Stimulated activated CD8-positive, alpha-beta memory T cell treated with anti-CD3 and anti-CD28 coated beads, Interleukin-7, amount 100 ng/mL, for 1 hour (primary cell): ENCODE results near the gene TENM4.

Experiments used
- DNase-seq, 2 donors: peaks; one replicate each; pipeline ENCODE4 v3.0.0-alpha.2; 2020; ENCODE audit warnings: low read depth in 2 of 2

The TENM4 gene

DNA sequence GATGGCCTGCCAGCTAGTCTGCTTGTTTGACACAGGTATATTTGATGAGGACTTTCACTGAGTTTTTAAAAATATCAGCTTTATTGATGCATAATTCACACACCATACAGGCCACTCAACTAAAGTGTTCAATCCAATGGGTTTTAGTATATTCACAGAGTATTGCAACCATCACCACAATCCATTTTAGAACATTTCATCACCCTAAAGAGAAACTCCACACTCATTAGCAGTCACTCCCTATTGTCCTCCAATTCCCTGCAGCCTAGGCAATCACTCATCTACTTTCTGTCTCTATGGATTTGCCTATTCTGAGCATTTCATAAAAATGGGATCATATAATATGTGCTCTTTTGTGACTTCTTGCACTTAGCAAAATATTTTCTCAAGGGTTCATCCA is 468.2 kb downstream of the TENM4 start:
- DNase-seq = no peak

DNA sequence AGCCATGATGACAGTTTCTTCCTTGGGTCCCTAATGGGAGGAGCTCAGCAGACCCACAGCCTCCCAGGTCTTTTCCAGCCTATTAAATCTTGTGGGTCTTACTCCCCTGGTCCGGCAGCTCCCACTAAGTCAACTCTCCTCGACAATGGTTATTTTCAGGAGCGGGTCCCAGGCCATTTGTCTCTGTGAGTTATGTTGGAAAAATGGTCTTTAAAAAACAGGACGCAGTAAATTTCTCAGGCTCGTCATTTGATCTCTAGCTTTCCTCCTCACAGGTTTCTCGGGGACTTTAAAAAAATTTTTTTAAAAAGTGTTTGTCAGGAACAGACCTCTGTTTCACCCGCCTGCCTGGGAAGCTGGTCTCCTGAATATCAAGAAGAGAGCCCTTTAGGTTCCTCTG is 468.7 kb downstream of the TENM4 start:
- no peak for DNase-seq

- DNase-seq = no peak
Observed at GRCh38 chr11:78967811-78968210, 473.0 kb downstream of the TENM4 start.

GRCh38 chr11:78965432-78965831 is 475.4 kb downstream of the TENM4 start:
- DNase-seq = no peak

GRCh38 chr11:78961937-78962701 is 478.7 kb downstream of the TENM4 start:
- DNase-seq = no peak

DNA sequence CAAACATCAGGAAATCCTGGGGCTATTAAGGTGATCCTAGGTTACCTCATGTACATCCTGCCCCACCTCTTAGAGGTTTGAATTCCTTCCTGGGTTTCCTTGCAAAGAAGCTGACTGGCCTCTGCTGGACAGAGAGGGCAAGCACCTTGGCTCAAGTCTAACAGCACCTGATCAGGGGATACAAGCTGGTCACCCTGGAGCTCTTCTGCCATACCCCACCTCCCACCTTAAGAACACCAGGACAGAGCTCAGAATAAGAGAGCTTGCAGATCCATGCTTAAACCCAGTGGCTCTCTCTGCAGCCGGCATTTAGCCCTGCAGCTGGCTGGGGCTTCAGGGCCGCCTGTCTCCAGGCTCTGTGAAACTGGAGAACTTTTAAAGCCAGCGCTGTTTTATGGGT is 479.6 kb downstream of the TENM4 start:
- no peak for DNase-seq

- DNase-seq = no peak
Observed at GRCh38 chr11:78958444-78958843, 482.4 kb downstream of the TENM4 start.

GRCh38 chr11:78957476-78958245 is 483.2 kb downstream of the TENM4 start:
- no peak for DNase-seq

- no peak for DNase-seq
Observed at GRCh38 chr11:78954696-78955095, 486.1 kb downstream of the TENM4 start.

- no peak for DNase-seq
Observed at GRCh38 chr11:78954261-78954660, 486.6 kb downstream of the TENM4 start.

DNA sequence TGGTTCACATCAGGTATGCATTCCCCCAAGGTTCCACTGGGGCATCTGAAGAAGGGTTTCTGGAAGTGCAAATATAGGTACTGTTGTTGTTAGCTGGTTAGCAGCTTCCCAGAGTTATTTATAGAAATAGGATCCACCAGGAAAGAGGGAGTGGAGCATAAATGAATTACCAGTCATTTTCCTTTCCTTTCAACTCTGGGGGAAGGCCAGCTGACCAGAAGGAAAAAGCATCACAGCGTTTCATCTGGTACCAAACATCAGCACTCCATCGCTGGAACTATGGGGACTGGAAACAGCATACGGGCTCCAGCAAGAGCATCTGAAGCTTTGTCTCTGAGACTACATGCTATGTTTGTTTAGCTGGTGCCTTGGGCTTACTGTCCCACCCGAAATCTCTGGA is 487.9 kb downstream of the TENM4 start:
- no peak for DNase-seq

GRCh38 chr11:78952175-78952574 is 488.7 kb downstream of the TENM4 start:
- DNase-seq = no peak

- DNase-seq = no peak
Observed at GRCh38 chr11:78949976-78950690, 490.7 kb downstream of the TENM4 start.

DNA sequence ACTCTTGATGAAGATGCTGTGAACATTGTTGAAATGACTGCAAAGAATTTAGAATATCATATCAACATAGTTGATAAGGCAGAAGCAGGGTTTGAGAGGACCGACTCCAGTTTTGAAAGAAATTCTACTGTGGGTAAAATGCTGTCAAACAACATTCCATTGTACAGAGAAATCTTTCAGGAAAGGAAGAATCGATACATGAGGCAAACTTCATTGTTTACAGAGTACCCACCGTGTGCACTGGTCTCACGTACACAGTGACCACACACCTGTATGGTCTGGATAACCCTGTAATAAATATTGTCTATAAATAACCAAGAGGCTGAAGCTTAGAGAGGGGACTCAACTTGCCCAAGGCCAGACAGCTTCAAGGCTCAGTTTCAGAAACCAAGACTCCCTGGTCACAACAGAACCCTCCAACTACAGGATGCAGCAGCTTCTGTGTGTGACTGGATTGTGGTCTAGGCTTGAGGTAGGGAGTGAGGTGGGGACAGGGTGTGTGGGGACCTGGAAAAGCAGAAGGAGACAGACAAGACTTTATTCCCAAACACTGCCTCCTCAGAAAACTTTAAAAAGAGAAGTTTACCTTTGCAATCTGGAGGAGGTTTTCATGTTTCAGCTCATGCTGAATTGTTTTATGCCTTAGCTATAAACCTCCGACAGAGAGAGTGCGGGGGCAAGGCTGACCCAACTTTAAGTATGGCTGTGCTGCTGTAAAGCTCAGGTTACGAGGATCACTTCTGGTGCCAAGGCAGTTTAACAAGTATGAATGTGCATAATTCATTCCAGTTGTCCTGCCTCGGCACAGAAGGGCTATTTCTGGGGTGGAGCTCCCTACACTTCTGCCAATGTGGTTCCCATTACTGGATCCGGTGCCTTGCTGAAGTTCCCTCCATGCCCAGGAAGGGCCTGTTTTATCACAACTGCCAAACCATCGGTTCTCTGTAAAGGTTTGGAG is 493.6 kb downstream of the TENM4 start:
- DNase-seq = no peak

DNA sequence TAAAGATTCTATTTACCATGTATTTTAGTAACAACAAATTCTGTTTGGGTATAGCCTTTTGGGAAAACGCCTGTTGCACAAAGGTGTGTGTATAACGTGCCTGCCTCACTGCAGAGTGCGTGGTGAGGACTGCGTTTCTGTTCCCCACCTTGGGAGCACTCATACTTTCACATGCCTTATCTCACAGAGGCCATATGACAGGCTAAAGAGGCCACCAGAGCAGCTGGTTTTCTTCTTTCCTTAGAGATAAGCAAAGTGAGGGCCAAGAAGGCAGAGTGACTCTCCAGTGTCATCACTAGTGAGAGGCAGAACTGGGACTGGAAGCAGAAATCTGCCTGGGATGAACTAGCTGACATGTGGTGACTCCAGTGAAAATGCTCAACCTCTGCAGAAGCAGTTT is 497.0 kb downstream of the TENM4 start:
- no peak for DNase-seq

DNA sequence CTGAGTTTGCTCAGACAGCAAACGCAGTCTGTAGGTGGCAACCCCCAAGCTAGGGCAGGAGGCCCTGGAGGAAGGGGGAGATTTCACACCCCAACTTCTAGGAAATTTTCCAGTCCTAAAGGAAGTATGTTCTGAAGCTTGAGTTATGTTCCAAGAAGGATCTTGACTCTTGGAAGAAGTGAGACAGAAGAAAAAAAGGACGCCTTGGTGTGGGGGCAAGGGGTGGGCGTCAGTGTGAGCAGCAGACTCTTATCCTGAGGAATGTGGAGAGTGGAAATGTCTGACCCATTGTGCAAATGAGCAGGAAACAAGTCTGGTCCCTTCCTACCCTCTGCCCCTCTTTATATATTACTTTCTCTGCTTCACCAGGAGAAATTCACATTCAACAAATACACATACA is 497.7 kb downstream of the TENM4 start:
- no peak for DNase-seq

GRCh38 chr11:78941226-78941851 is 499.5 kb downstream of the TENM4 start:
- no peak for DNase-seq

GRCh38 chr11:78940500-78941225 is 500.2 kb downstream of the TENM4 start:
- DNase-seq = no peak

- no peak for DNase-seq
Observed at GRCh38 chr11:78938971-78939370, 501.9 kb downstream of the TENM4 start.

- DNase-seq = no peak
Observed at GRCh38 chr11:78938036-78938435, 502.8 kb downstream of the TENM4 start.
